ENCODE measurements around the gene PTRH2. TPM values are rescaled to one million over a fixed set of nuclear protein-coding genes. Genes with fewer than 3 reads are reported as not detected.

PTRH2 gene
- total and polyA plus RNA-seq, 2 of the 8 experiments (the other 6 are each of a cell fraction or from before 2014, with no cell fraction given) = 39.4 to 43.2 TPM

DNA sequence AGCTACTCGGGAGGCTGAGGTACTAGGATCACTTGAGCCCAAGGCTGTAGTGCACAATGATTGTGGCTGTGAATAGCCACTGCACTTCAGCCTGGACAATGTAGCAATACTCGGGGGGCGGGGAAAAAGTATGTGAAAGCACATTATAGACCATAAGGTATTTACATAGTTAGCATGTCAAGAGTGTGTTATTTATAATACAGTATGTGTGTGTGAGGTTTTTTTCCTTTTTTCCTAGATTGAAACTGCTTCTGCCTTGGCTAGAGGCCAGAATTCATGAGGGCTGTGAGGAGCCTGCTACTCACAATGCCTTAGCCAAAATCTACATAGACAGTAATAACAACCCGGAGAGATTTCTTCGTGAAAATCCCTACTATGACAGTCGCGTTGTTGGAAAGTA is 30.5 kb downstream of the PTRH2 start:
- ChIA-PET POLR2A (ENCODE audit: partially characterized antibody) (interaction anchor here (0.6 kb wide), 1 partner anchor 370 kb away, joined by 4 read pairs; no protein-coding TSS in a partner anchor), CTCF (ENCODE audit: partially characterized antibody) (interaction anchor here (0.6 to 1.1 kb wide), 3 partner anchors 68 to 1546 kb away, joined by 3 to 4 read pairs (median 3); no protein-coding TSS in a partner anchor)
- no peak overlapping the region for H4K8ac ChIP-seq (ENCODE audit: extremely low read depth, insufficient read depth, low read length)
- no peak overlapping the region for H3K18ac ChIP-seq (ENCODE audit: extremely low read depth, low read length)
- no peak overlapping the region for H3K4ac ChIP-seq (replicated peaks; ENCODE audit: insufficient read length, low read depth, low read length)
- H3K9ac ChIP-seq (replicated peaks in 1 of 4; ENCODE audit: extremely low read depth in 1 of 4, low read depth in 3 of 4, low read length in 3 of 4) = no peak overlapping the region
- no peak overlapping the region for H3K56ac ChIP-seq (replicated peaks; ENCODE audit: insufficient read length, low read depth, low read length)
- H3K27ac ChIP-seq (ENCODE audit: low read depth, low read length) = no peak overlapping the region
- FAIRE-seq (no peak), DNase-seq (ENCODE audit: low read depth in 1 of 2, low spot score in 2 of 2) (no peak)
- H3K79me1 ChIP-seq (ENCODE audit: low read depth, low read length) = no peaks in the 10 kb centered on the region
- no peak overlapping the region for H2AFZ ChIP-seq (ENCODE audit: low read length)
- H3K9me3 ChIP-seq (ENCODE audit: insufficient read depth in 2 of 2, low read depth in 1 of 2, low read length in 1 of 2) = no peaks in the 10 kb centered on the region
- no peak overlapping the region for H2BK120ac ChIP-seq (replicated peaks; ENCODE audit: low read depth, low read length)
- H2AK5ac ChIP-seq (ENCODE audit: low read depth, low read length) = no peak overlapping the region
- H3K79me2 ChIP-seq (ENCODE audit: control insufficient read depth in 1 of 2, insufficient read depth in 2 of 2, low read length in 2 of 2) = no peaks in the 10 kb centered on the region
- H3K23me2 ChIP-seq (ENCODE audit: low read depth, low read length) = no peaks in the 10 kb centered on the region
- no peak overlapping the region for H2BK5ac ChIP-seq (ENCODE audit: low read depth, low read length)
- H2BK20ac ChIP-seq (ENCODE audit: low read length) = no peak overlapping the region
- H2BK12ac ChIP-seq (ENCODE audit: low read depth, low read length) = no peak overlapping the region
- peaks cover 20 to 95% (median 70%) of the 10 kb centered on the region in 4 experiments for H3K36me3 ChIP-seq (ENCODE audit: control insufficient read depth in 2 of 4, insufficient read depth in 4 of 4, low read length in 3 of 4)
- no peak overlapping the region for H2BK15ac ChIP-seq (ENCODE audit: low read length)
- no peak overlapping the region for H4K91ac ChIP-seq (replicated peaks; ENCODE audit: insufficient read length, low read length)
- no peak overlapping the region for H4K5ac ChIP-seq (ENCODE audit: insufficient read length, low read depth, low read length)
- H4K20me1 ChIP-seq (replicated peaks in 1 of 2; ENCODE audit: control insufficient read depth in 1 of 2, insufficient read depth in 2 of 2, low read length in 2 of 2) = peaks cover 2% of the 10 kb centered on the region in 2 experiments
- H3K4me2 ChIP-seq (ENCODE audit: insufficient read depth in 1 of 2, low read depth in 2 of 2, low read length in 2 of 2) = no peak overlapping the region
- no peaks in the 10 kb centered on the region for H3K4me1 ChIP-seq (replicated peaks in 1 of 4; ENCODE audit: control insufficient read depth in 3 of 4, insufficient read depth in 4 of 4, low read length in 3 of 4)
- no peak overlapping the region for H3K23ac ChIP-seq (ENCODE audit: insufficient read length)
- H3K4me3 ChIP-seq (ENCODE audit: extremely low read depth in 1 of 4, insufficient read depth in 2 of 4, low read depth in 3 of 4, low read length in 4 of 4) = no peak overlapping the region
- H3K14ac ChIP-seq (ENCODE audit: insufficient read length) = no peak overlapping the region
- TF ChIP-seq POLR2AphosphoS5 (IDR thresholded peaks at IDR 0.05; ENCODE audit: low read depth, low read length) (no peak), EZH2 (IDR thresholded peaks at IDR 0.05; ENCODE audit: low read depth, low read length, severe bottlenecking) (no peak), BACH1 (IDR thresholded peaks at IDR 0.05; ENCODE audit: low read length) (no peak), TAF7 (optimal IDR thresholded peaks at IDR 0.05; ENCODE audit: borderline replicate concordance, low read depth, low read length) (no peak), RAD21 (IDR thresholded peaks at IDR 0.05 in 1 of 2, conservative IDR thresholded peaks at IDR 0.05 in 1 of 2; ENCODE audit: low read depth in 2 of 2, low read length in 2 of 2) (no peak), JUN (IDR thresholded peaks at IDR 0.05; ENCODE audit: low read depth, low read length) (no peak), TAF1 (IDR thresholded peaks at IDR 0.05; ENCODE audit: low read depth, low read length) (no peak), SIX5 (IDR thresholded peaks at IDR 0.05; ENCODE audit: low read depth, low read length) (no peak)
- TF ChIP-seq, protein P1, sequence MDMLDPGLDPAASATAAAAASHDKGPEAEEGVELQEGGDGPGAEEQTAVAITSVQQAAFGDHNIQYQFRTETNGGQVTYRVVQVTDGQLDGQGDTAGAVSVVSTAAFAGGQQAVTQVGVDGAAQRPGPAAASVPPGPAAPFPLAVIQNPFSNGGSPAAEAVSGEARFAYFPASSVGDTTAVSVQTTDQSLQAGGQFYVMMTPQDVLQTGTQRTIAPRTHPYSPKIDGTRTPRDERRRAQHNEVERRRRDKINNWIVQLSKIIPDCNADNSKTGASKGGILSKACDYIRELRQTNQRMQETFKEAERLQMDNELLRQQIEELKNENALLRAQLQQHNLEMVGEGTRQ (IDR thresholded peaks at IDR 0.05; ENCODE audit: low read length) = no peak
- H3K27me3 ChIP-seq (replicated peaks in 1 of 4; ENCODE audit: control insufficient read depth in 3 of 4, extremely low read depth in 1 of 4, insufficient read depth in 3 of 4, low read length in 3 of 4) = no peaks in the 10 kb centered on the region
- WGBS, 2 experiments (ENCODE audit: extremely low coverage in 1 of 2, insufficient coverage in 1 of 2, insufficient read length in 1 of 2, insufficient replicate concordance in 2 of 2, low coverage in 1 of 2, low lambda C conversion rate in 2 of 2, missing lambda C conversion rate in 1 of 2) = 93% methylated on average over 7 of the region's 7 CpGs; no CpG with 5 or more reads in 1 of the 2 experiments

Measured in H1 (cell line).